ENCODE data around the gene C1RL. TPM values are rescaled to one million over a fixed set of nuclear protein-coding genes. Genes with fewer than 3 reads are reported as not detected.

Gene C1RL
- total and polyA plus RNA-seq, 7 donors = 2.7 to 17.0 (median 14.6) TPM

- WGBS, 3 donors = 80 to 88% (median 86%) methylated on average over 12 of the region's 12 CpGs
- no peak overlapping the region for H3K27ac ChIP-seq
- no peak overlapping the region for H3K4me3 ChIP-seq
- ATAC-seq (no peak), DNase-seq (no peak)
- intact Hi-C loops (cut with DNase I) = no loop called here
- no peaks in the 10 kb centered on the region for H3K36me3 ChIP-seq (ENCODE audit: insufficient read depth in 1 of 2, low read depth in 1 of 2)
- no peaks in the 10 kb centered on the region for H3K9me3 ChIP-seq
- no peaks in the 10 kb centered on the region for H3K27me3 ChIP-seq (ENCODE audit: insufficient read depth in 3 of 3, low read length in 2 of 3)
- no peaks in the 10 kb centered on the region for H3K4me1 ChIP-seq
- TF ChIP-seq CTCF (IDR thresholded peaks at IDR 0.05) = no peak
Observed at GRCh38 chr12:7150356-7150755, 41.3 kb upstream of the C1RL start.

- no peaks in the 10 kb centered on the region for H3K36me3 ChIP-seq (ENCODE audit: insufficient read depth in 1 of 2, low read depth in 1 of 2)
- no peak for TF ChIP-seq CTCF (IDR thresholded peaks at IDR 0.05)
- DNase-seq (no peak), ATAC-seq (no peak)
- intact Hi-C loops (cut with DNase I) = loop anchor here in 1 of 2 donors (10.0 kb wide), 1 partner anchor 488 kb away; no protein-coding TSS in a partner anchor
- 88 to 92% (median 92%) methylated on average over 7 of the region's 7 CpGs for WGBS, 3 donors
- H3K27me3 ChIP-seq (ENCODE audit: insufficient read depth in 3 of 3, low read length in 2 of 3) = no peaks in the 10 kb centered on the region
- H3K4me3 ChIP-seq = no peak overlapping the region
- no peaks in the 10 kb centered on the region for H3K9me3 ChIP-seq
- no peak overlapping the region for H3K27ac ChIP-seq
- no peaks in the 10 kb centered on the region for H3K4me1 ChIP-seq
Observed at GRCh38 chr12:7146906-7147305, 37.9 kb upstream of the C1RL start.

- H3K27ac ChIP-seq = no peak overlapping the region
- intact Hi-C loops (cut with DNase I) = loop anchor here in 1 of 2 donors (10.0 kb wide), 1 partner anchor 489 kb away; no protein-coding TSS in a partner anchor
- no peaks in the 10 kb centered on the region for H3K9me3 ChIP-seq
- no peaks in the 10 kb centered on the region for H3K27me3 ChIP-seq (ENCODE audit: insufficient read depth in 3 of 3, low read length in 2 of 3)
- TF ChIP-seq CTCF (IDR thresholded peaks at IDR 0.05) = no peak
- H3K4me1 ChIP-seq = no peaks in the 10 kb centered on the region
- no peak overlapping the region for H3K4me3 ChIP-seq
- WGBS, 3 donors = 86 to 92% (median 89%) methylated on average over 7 of the region's 7 CpGs
- DNase-seq = no peak
- H3K36me3 ChIP-seq (ENCODE audit: insufficient read depth in 1 of 2, low read depth in 1 of 2) = no peaks in the 10 kb centered on the region
- ATAC-seq = no peak
Observed at GRCh38 chr12:7146228-7146627, 37.2 kb upstream of the C1RL start.

GRCh38 chr12:7145671-7146070 lies 36.7 kb upstream of the C1RL start:
- intact Hi-C loops (cut with DNase I) = loop anchor here in 1 of 2 donors (10.0 kb wide), 1 partner anchor 489 kb away; no protein-coding TSS in a partner anchor
- no peak for DNase-seq
- Histone ChIP-seq H3K9me3 (no peaks in the 10 kb centered on the region), H3K36me3 (ENCODE audit: insufficient read depth in 1 of 2, low read depth in 1 of 2) (no peaks in the 10 kb centered on the region), H3K4me3 (no peak overlapping the region), H3K4me1 (no peaks in the 10 kb centered on the region), H3K27me3 (ENCODE audit: insufficient read depth in 3 of 3, low read length in 2 of 3) (no peaks in the 10 kb centered on the region), H3K27ac (no peak overlapping the region)
- WGBS, 3 donors = 79 to 90% (median 82%) methylated on average over 4 of the region's 4 CpGs
- no peak for ATAC-seq
- TF ChIP-seq CTCF (IDR thresholded peaks at IDR 0.05) = no peak
